GM12892 (cell line): ENCODE measurements around the gene KLK11.

Experiments
- POLR2A ChIP-seq: IDR thresholded peaks from 2 replicates; pipeline ENCODE4 v1.6.1; 2011; ENCODE audit warnings: low read depth, low read length, control low read depth
- POLR2AphosphoS5 ChIP-seq: IDR thresholded peaks from 2 replicates; pipeline ENCODE4 v1.6.1; 2011; ENCODE audit warnings: low read depth, low read length, control low read depth
- TAF1 ChIP-seq: IDR thresholded peaks from 2 replicates; pipeline ENCODE4 v1.6.1; 2011; ENCODE audit warnings: low read depth, mild to moderate bottlenecking, control low read depth, low read length, borderline replicate concordance

GRCh38 chr19:50981587-50982146 is 44.7 kb downstream of the KLK11 start:
- TF ChIP-seq POLR2AphosphoS5 (no peak), TAF1 (no peak), POLR2A (no peak)
